GM12878 (cell line): ENCODE measurements around the gene SCRN3. TPM values are rescaled to one million over a fixed set of nuclear protein-coding genes. Genes with fewer than 3 reads are reported as not detected.
A peak's percentile ranks its signal among the peaks of the same experiment; 100 is the strongest.

Experiments
- ATAC-seq: fragments of 200-7000 bp; cut with Tn5 transposase; 3 replicates; pipeline ENCODE4 v1.9.1; 2020; ENCODE audit warnings: mild to moderate bottlenecking, moderate library complexity
- BruUV-seq: library from RNA; stranded (reverse); fragments of 400-500 nt; replicated peaks from 2 replicates; lab custom pipeline; 2021; lab: Mats Ljungman, UMichigan
- CTCF ChIA-PET: fragments of 300-600 bp; sonication (Branson Sonifier 250); formaldehyde crosslinking; extraction: SDS; loops from one replicate; lab custom pipeline; 2021; ENCODE audit warnings: inconsistent platforms; lab: Yijun Ruan, JAX
- POLR2A ChIA-PET: fragments of 350-600 bp; formaldehyde crosslinking; extraction: SDS; loops from one replicate; lab custom pipeline; 2021; ENCODE audit warnings: inconsistent platforms; lab: Charles Lee
- RAD21 ChIA-PET: fragments of 300-600 bp; sonication (Branson Sonifier 250); formaldehyde crosslinking; loops from one replicate; lab custom pipeline; 2023; ENCODE audit warnings: antibody characterized with exemption; ENCODE audit not compliant: unreplicated experiment; lab: Charles Lee
- SMC1A ChIA-PET: fragments of 300-600 bp; sonication (Branson Sonifier 250); formaldehyde crosslinking; loops from one replicate; lab custom pipeline; 2023; ENCODE audit not compliant: unreplicated experiment, uncharacterized antibody; lab: Charles Lee
- DNase-seq: peaks from one replicate; pipeline ENCODE4 v3.0.0-alpha.2; 2011; ENCODE audit warnings: low read depth, low spot score
- FAIRE-seq: peaks from 3 replicates; lab custom pipeline; 2011; peaks lifted over from hg19 to GRCh38; lab: Jason Lieb, UNC
- H2AFZ ChIP-seq: 2 replicates; pipeline ENCODE4 v1.6.0; 2011; ENCODE audit warnings: low read depth, low read length, control low read depth; ENCODE audit not compliant: control insufficient read depth
- H3K27ac ChIP-seq: 2 replicates; pipeline ENCODE4 v1.5.1; 2011; ENCODE audit warnings: control low read depth; ENCODE audit not compliant: control insufficient read depth, insufficient read depth
- H3K27me3 ChIP-seq, 2 experiments: replicated peaks in 1 of 2; 2 replicates each; pipeline versions ENCODE4 v1.6.0 to v1.6.1; 2011; ENCODE audit warnings: low read length in 1 of 2; ENCODE audit not compliant: control insufficient read depth in 2 of 2, insufficient read depth in 2 of 2
- H3K36me3 ChIP-seq, 2 experiments: 2 replicates each; pipeline ENCODE4 v1.5.1; 2011; ENCODE audit warnings: low read length in 1 of 2; ENCODE audit not compliant: control insufficient read depth in 2 of 2, insufficient read depth in 2 of 2
- H3K4me1 ChIP-seq: 2 replicates; pipeline ENCODE4 v1.6.1; 2011; ENCODE audit warnings: mild to moderate bottlenecking, low read length, moderate library complexity, mixed read lengths; ENCODE audit not compliant: control insufficient read depth, insufficient read depth
- H3K4me2 ChIP-seq: 2 replicates; pipeline ENCODE4 v1.6.0; 2011; ENCODE audit warnings: control low read depth; ENCODE audit not compliant: control insufficient read depth, insufficient read depth
- H3K4me3 ChIP-seq: fragments of 200-600 bp; sonication (generic); 2 replicates; pipeline ENCODE4 v1.5.1; 2016
- H3K79me2 ChIP-seq: 2 replicates; pipeline ENCODE4 v1.6.0; 2011; ENCODE audit warnings: low read length; ENCODE audit not compliant: control insufficient read depth, insufficient read depth
- H3K9ac ChIP-seq: 2 replicates; pipeline ENCODE4 v1.8.0; 2011; ENCODE audit warnings: low read length, control low read depth, mixed read lengths; ENCODE audit not compliant: control insufficient read depth, insufficient read depth
- H3K9me3 ChIP-seq: replicated peaks from 3 replicates; pipeline ENCODE4 v1.5.1; 2011; ENCODE audit warnings: mild to moderate bottlenecking, low read length; ENCODE audit not compliant: control insufficient read depth, insufficient read depth
- H4K20me1 ChIP-seq: 2 replicates; pipeline ENCODE4 v1.6.0; 2011; ENCODE audit not compliant: control insufficient read depth, insufficient read depth
- ATF7 ChIP-seq: fragments of 450-650 bp; IDR thresholded peaks from 2 replicates; pipeline ENCODE4 v1.6.1; 2016; ENCODE audit warnings: low read depth, mild to moderate bottlenecking
- CBFB ChIP-seq: IDR thresholded peaks from 2 replicates; pipeline ENCODE4 v1.6.1; 2016; ENCODE audit warnings: antibody characterized with exemption, low read depth
- MTA2 ChIP-seq: fragments of 450-650 bp; IDR thresholded peaks from 2 replicates; pipeline ENCODE4 v1.6.1; 2016; ENCODE audit warnings: low read depth, mild to moderate bottlenecking, moderate library complexity
- ZBTB4 ChIP-seq: fragments of 450-650 bp; formaldehyde crosslinking; IDR thresholded peaks from 2 replicates; pipeline ENCODE4 v1.4.0; 2022; ENCODE audit warnings: mild to moderate bottlenecking, moderate library complexity
- ZZZ3 ChIP-seq: IDR thresholded peaks from 2 replicates; pipeline ENCODE4 v1.6.1; 2011; ENCODE audit warnings: low read depth; ENCODE audit not compliant: control insufficient read depth, insufficient read length
- whole genome bisulfite sequencing: methylation state at CpG from one replicate; pipeline ENCODE4 v1.1.6; 2016; ENCODE audit warnings: low lambda C conversion rate; ENCODE audit not compliant: insufficient replicate concordance, insufficient coverage; ENCODE audit errors: missing lambda C conversion rate; 5-methylcytosine and 5-hydroxymethylcytosine counted together
- in situ Hi-C: fragments of 300-500 bp; cut with MboI; formaldehyde crosslinking; loops from 9 replicates; pipeline ENCODE4 v1.14.3; 2018; ENCODE audit warnings: mixed read lengths
- intact Hi-C: fragments of 100-400 bp; cut with micrococcal nuclease; formaldehyde crosslinking; loops from one replicate; pipeline ENCODE4 v1.14.2; 2022; ENCODE audit not compliant: unreplicated experiment
- polyA plus RNA-seq, 11 experiments: library from polyadenylated mRNA; depleted of rRNA in 4 of 11; unstranded in 6 of 11; stranded (reverse) in 5 of 11; fragments of >200 nt; fragmentation: Nextera tagmentation in 4 of 11; fragmentation: Illumina TruSeq in 1 of 11; extraction: Ambion mirVana in 4 of 11; extraction: Trizol in 1 of 11; gene quantifications; 1 replicate in 1 of 11; 2 replicates in 10 of 11; pipeline versions ENCODE4 v1.2.1 to v1.2.3, GENCODE V29; 2011 to 2016; ENCODE audit warnings: inconsistent platforms in 2 of 11, missing spikeins in 2 of 11, low read depth in 1 of 11
- total RNA-seq, 4 experiments: library from RNA; depleted of rRNA in 3 of 4; stranded (reverse); fragments of >200 nt in 3 of 4; fragmentation: Illumina TruSeq in 1 of 4; extraction: Trizol in 1 of 4; gene quantifications; 2 replicates each; pipeline versions ENCODE4 v1.2.1 to v1.2.3, GENCODE V29; 2013 to 2021

SCRN3 gene
- total and polyA plus RNA-seq, 10 of the 15 experiments (the other 5 are each of a cell fraction or from before 2014, with no cell fraction given) = 5.7 to 16.0 (median 13.0) TPM

GRCh38 chr2:174353004-174353403 lies 42.5 kb upstream of the SCRN3 start:
- Histone ChIP-seq H3K27me3 (no peaks in the 10 kb centered on the region), H3K9me3 (no peaks in the 10 kb centered on the region), H3K4me1 (no peaks in the 10 kb centered on the region), H3K79me2 (no peaks in the 10 kb centered on the region), H4K20me1 (no peaks in the 10 kb centered on the region), H3K36me3 (0 out of 4 replicates have a peak, but pooled peaks cover 0 to 3% of the 10 kb centered on the region in 2 experiments), H3K4me3 (no peak overlapping the region), H2AFZ (no peak overlapping the region), H3K4me2 (no peak overlapping the region), H3K27ac (no peak overlapping the region), H3K9ac (no peak overlapping the region)
- in situ Hi-C loops = no loop called here
- intact Hi-C loops = no loop called here
- ATAC-seq = no peak
- SMC1A ChIA-PET = no interaction called here
- CTCF ChIA-PET = no interaction called here
- POLR2A ChIA-PET = no interaction called here
- RAD21 ChIA-PET = interaction anchor here (0.8 kb wide), 1 partner anchor 12 kb away, joined by 4 read pairs; no protein-coding TSS in a partner anchor
- FAIRE-seq = no peak
- TF ChIP-seq MTA2 = no peak
- TF ChIP-seq ATF7 = peak; percentile 41; the same call in 1 of the 2 replicates
- no peak for TF ChIP-seq ZBTB4 (CRISPR knock-in tag)
- TF ChIP-seq ZZZ3 = no peak
- no peak for TF ChIP-seq CBFB
- 100% methylated on average over 1 of the region's 1 CpG for WGBS
- BruUV-seq = no TSS peak
- no peak for DNase-seq
